ENCODE data around the gene ESRRB. TPM values are rescaled to one million over a fixed set of nuclear protein-coding genes. Genes with fewer than 3 reads are reported as not detected.
A peak's percentile ranks its signal among the peaks of the same experiment; 100 is the strongest.

The ESRRB gene
- total RNA-seq, 6 donors from 2014 or later, result 0.15 to 1.6 (median 0.30) TPM; not detected in 2

DNA sequence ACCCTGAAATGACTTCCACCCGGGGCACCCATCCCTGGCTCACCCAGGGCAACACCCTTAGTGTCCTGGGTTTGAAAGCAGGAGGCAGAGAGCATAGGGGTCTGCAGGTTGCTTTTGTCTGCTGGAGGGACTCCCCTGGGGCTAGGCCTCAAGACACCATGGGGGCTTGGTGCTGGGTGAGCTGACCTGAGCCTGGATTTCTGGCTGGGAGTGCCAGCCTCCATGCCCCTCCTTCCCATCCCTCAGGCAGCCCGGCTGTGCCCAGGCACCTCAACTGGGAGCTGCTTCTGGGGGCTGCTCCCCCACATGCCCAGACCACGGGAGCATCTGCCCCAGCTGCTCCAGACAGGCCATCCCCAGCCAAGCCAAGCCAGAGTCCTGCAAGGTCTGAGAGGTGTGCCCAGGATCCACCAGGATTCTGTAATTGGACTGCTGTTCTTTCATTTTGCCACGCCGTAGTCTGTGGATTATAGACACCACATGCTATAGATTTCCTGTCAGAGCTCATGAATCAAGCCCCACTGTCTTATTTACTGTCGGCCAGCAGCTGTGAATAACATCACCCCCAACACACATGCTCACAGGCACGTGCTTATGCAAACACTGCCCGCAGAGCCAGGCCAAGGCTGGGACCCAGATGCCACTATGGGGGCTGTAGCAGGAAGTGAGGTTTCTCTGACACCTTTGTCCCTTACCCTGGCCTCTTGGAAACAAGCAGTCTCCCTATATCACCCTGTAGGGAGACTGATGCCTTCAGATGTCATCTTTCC, 29.4 kb upstream of the ESRRB start:
- WGBS, 2 donors, result 64 to 71% methylated on average over 5 to 8 of the region's 8 CpGs
- Histone ChIP-seq H3K4me1 (peaks cover 0 to 8% (median 0%) of the 10 kb centered on the region in 4 donors), H3K4me3 (no peak overlapping the region), H3K36me3 (no peaks in the 10 kb centered on the region), H3K27me3 (no peaks in the 10 kb centered on the region), H3K27ac (no peak overlapping the region), H3K9me3 (peaks cover 0 to 2% (median 0%) of the 10 kb centered on the region in 4 donors)
- DNase-seq (peak in 1 of 2 donors; percentile 48), ATAC-seq (ENCODE audit: low FRiP score in 2 of 2) (no peak)
- TF ChIP-seq, protein P1, sequence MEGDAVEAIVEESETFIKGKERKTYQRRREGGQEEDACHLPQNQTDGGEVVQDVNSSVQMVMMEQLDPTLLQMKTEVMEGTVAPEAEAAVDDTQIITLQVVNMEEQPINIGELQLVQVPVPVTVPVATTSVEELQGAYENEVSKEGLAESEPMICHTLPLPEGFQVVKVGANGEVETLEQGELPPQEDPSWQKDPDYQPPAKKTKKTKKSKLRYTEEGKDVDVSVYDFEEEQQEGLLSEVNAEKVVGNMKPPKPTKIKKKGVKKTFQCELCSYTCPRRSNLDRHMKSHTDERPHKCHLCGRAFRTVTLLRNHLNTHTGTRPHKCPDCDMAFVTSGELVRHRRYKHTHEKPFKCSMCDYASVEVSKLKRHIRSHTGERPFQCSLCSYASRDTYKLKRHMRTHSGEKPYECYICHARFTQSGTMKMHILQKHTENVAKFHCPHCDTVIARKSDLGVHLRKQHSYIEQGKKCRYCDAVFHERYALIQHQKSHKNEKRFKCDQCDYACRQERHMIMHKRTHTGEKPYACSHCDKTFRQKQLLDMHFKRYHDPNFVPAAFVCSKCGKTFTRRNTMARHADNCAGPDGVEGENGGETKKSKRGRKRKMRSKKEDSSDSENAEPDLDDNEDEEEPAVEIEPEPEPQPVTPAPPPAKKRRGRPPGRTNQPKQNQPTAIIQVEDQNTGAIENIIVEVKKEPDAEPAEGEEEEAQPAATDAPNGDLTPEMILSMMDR (IDR thresholded peaks at IDR 0.05), result no peak
- TF ChIP-seq POLR2A (IDR thresholded peaks at IDR 0.05), result no peak
- no peak for TF ChIP-seq POLR2AphosphoS5 (IDR thresholded peaks at IDR 0.05)
- TF ChIP-seq EP300 (IDR thresholded peaks at IDR 0.05), result no peak

DNA sequence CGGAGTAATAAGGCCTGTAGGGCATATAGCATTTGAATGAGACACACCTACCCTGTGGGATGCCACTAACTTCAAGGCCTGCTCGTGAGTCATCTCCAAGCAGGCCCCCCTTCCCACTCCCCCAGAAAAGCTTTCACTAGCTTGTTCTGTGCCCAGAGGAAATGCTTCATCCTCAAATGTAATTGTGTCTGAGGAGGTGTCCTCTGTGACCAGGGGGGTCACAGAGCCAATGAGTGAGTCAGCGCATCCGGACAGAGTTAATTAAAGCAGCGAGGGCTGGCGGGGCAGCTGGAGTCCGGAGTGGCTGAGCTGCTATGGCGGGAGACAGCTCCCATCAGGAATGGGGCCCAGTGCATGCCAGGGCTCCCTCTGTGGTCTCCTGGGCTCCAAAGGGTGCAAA, 27.0 kb upstream of the ESRRB start:
- 66 to 91% methylated on average over 6 to 8 of the region's 8 CpGs for WGBS, 2 donors
- Histone ChIP-seq H3K36me3 (no peaks in the 10 kb centered on the region), H3K27ac (no peak overlapping the region), H3K27me3 (no peaks in the 10 kb centered on the region), H3K4me1 (peaks cover 6 to 11% (median 6%) of the 10 kb centered on the region in 4 donors), H3K4me3 (no peak overlapping the region), H3K9me3 (no peaks in the 10 kb centered on the region)
- ATAC-seq (ENCODE audit: low FRiP score in 2 of 2), result no peak
- DNase-seq, result peak in 1 of 2 donors; percentile 27
- TF ChIP-seq EP300 (IDR thresholded peaks at IDR 0.05) (no peak), POLR2AphosphoS5 (IDR thresholded peaks at IDR 0.05) (no peak), POLR2A (IDR thresholded peaks at IDR 0.05) (no peak)
- TF ChIP-seq, protein P1 (IDR thresholded peaks at IDR 0.05), result no peak

- no peaks in the 10 kb centered on the region for H3K27me3 ChIP-seq
- no peak for DNase-seq
Observed at GRCh38 chr14:76349993-76350392, 25.9 kb upstream of the ESRRB start.

GRCh38 chr14:76350671-76351070, 25.3 kb upstream of the ESRRB start:
- Histone ChIP-seq H3K9me3 (no peaks in the 10 kb centered on the region), H3K27me3 (no peaks in the 10 kb centered on the region), H3K4me1 (peaks cover 6 to 11% (median 6%) of the 10 kb centered on the region in 4 donors), H3K27ac (no peak overlapping the region), H3K4me3 (no peak overlapping the region), H3K36me3 (no peaks in the 10 kb centered on the region)
- no peak for DNase-seq
- ATAC-seq (ENCODE audit: low FRiP score in 2 of 2), result no peak
- 92 to 94% methylated on average over 4 to 5 of the region's 5 CpGs for WGBS, 2 donors
- TF ChIP-seq POLR2A (IDR thresholded peaks at IDR 0.05), result no peak
- TF ChIP-seq, protein P1 (IDR thresholded peaks at IDR 0.05), result no peak
- TF ChIP-seq POLR2AphosphoS5 (IDR thresholded peaks at IDR 0.05), result no peak
- TF ChIP-seq EP300 (IDR thresholded peaks at IDR 0.05), result no peak

More at GRCh38 chr14:76349993-76350392, 25.9 kb upstream of the ESRRB start:
- Histone ChIP-seq H3K36me3 (no peaks in the 10 kb centered on the region), H3K27ac (no peak overlapping the region), H3K4me1 (peaks cover 6 to 11% (median 6%) of the 10 kb centered on the region in 4 donors), H3K4me3 (no peak overlapping the region), H3K9me3 (no peaks in the 10 kb centered on the region)
- WGBS, 2 donors, result 61 to 73% methylated on average over 4 of the region's 4 CpGs
- no peak for TF ChIP-seq EP300 (IDR thresholded peaks at IDR 0.05)
- no peak for TF ChIP-seq POLR2A (IDR thresholded peaks at IDR 0.05)
- TF ChIP-seq, protein P1 (IDR thresholded peaks at IDR 0.05), result no peak
- TF ChIP-seq POLR2AphosphoS5 (IDR thresholded peaks at IDR 0.05), result no peak
- ATAC-seq (ENCODE audit: low FRiP score in 2 of 2), result no peak
